ENCODE data around the gene ANO6.
"Not testable (repeated sequence)": the region's sequence is repeated elsewhere in the genome, so short reads cannot be mapped to it uniquely, and the experiment has no call there.

The ANO6 gene

GRCh38 chr12:45317261-45317660, 101.4 kb downstream of the ANO6 start:
- not testable (repeated sequence) for DNase-seq

GRCh38 chr12:45322810-45323209, 106.9 kb downstream of the ANO6 start:
- DNase-seq: no peak

DNA sequence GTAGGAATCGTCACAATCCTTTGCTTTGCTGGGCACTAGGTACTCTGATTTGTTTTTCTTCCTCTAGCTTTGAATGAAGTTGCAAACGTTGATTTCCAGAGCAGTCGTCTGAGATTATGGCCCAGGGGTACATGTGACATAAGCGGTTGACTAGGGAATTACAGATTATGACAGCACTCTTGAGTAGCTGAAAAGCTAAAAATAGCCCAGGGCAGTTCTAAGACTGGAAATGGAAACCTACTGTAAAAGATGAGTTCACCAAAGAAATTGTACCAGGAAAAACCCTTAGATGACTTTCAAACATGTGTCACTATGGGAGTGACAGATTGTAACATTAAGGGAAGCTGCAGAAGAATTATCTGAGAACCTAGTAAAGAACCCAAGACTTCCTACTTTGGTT, 108.5 kb downstream of the ANO6 start:
- no peak for DNase-seq

DNA sequence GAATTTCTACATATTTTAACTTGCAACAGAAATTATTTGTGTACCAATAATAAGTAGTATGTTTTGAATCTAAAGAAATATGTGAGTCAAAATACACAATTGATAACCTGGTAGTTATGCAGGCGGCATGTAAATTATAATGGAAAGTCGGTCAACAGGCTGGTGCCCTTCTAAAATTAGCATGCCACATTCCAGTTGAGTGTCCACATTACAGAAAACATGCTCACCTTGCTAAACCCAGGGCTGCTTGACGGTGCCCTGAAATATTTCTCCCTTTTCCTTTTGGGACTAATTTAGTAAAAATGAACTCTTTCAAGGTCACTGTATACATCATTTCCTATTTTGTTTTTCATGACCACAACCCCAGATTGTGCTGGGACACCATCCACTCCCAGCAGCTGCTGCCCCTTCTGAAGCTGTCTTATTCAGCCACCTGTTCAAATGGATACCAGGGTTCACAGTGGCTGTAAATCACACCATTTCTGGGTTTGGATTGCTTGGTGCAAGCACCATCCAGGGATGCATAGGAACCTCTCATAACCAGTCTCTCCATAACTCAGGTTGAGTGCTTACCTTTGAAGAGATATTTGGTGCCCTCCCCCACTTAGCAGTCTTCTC, 110.6 kb downstream of the ANO6 start:
- no peak for DNase-seq

DNA sequence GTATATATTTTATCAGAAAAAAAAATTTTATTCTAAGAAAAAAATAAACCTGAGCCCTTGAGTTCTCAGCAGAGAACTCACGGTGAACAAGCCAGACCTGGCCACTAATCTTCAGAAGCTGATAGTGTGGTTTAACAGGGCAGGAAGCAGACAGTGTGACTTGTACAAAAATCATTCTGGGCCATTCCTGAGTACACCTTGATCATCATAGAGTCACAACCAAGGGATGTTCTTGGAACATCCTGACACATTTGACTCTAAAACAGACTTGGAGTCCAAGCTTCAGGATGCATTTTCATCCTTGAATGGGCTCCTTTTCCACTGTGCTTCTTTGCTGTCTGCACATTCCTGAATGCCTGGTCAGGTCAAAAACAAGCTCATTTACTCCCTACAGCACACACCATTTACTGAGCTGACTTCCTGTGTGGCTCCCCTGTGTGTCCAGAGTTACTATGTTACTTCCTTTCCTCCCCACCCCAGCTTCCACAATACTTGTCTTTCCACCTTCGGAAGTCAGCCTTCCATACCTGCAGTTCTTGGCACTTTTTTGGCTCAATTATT, 112.0 kb downstream of the ANO6 start:
- DNase-seq: no peak

- DNase-seq: no peak
Observed at GRCh38 chr12:45329238-45329637, 113.3 kb downstream of the ANO6 start.

- DNase-seq: no peak
Observed at GRCh38 chr12:45329702-45330101, 113.8 kb downstream of the ANO6 start.

DNA sequence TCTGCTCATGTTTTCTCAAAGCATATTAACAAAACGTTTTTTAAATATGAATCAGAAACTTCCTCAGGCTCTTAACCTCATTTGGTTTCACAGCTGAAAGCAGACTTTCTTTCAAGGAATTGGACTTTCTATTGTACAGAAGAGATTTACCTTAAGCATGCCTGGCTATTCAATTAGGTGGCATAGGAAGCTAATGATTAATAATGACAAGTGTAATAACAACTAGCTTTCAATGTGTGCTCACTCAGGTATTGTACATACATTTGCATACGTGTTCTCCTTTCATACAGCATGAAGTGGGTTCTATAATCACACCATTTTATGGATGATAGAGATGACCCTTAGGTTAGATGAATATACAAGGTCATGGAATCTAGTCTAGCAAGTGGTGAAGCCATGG, 115.7 kb downstream of the ANO6 start:
- DNase-seq: no peak

DNA sequence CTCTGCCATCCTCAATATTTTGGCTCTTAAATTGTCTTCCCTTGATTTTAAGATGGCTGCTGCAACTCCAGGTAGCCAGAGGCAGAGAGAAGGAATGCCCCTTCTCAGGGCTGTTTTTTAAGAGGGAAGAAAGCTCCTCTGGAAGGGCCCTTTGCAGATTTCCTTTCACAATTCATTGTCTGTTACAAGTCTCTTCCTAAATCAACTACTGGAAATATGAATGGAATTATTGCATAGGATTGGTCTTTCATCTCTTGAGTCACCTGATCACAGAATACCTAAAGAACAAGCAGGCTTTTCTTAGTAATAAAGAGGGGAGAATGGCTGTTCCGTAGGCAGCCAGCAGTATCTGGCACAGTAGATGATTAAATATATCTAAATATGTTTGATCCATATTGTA, 118.5 kb downstream of the ANO6 start:
- no peak for DNase-seq

GRCh38 chr12:45336331-45336730, 120.4 kb downstream of the ANO6 start:
- no peak for DNase-seq

GRCh38 chr12:45336762-45337596, 121.1 kb downstream of the ANO6 start:
- no peak for DNase-seq

DNA sequence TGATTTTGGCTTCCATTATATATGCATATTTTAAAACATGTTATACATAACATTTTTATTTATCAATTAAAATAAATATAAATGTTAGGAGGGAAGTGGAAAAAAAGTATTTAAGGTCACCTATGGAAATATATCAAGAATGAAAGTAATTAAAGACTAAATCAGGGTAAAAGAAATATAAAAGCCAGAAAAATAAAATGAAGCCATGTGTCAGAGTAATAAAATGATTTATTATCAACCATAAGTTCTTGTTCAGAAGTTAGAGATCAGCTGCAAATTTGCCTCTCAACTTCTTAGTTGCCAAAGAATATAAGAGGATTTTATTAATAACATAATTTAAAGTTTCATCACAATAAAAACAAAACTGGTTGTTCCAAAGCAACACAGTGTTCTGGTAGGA, 121.9 kb downstream of the ANO6 start:
- no peak for DNase-seq

GRCh38 chr12:45338272-45338671, 122.4 kb downstream of the ANO6 start:
- DNase-seq: no peak

DNA sequence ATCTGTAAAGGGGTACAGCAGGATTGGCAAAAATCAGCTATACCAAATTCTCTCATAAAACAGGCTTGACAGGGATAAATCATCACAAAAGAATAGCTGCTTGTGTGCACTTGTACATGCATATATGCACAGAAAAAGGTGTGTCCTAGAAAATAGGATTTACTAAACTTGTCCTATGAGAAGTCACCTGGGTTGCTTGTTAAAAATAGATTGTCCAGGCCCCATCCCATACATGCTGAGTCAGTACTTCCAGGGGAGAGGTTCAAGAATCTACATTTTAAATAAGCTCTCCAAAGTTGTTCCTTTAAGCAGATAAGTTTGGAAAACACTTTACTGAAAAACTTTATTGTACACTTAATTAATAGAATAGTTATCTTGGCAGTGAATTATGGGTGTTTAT, 123.1 kb downstream of the ANO6 start:
- DNase-seq: no peak

DNA sequence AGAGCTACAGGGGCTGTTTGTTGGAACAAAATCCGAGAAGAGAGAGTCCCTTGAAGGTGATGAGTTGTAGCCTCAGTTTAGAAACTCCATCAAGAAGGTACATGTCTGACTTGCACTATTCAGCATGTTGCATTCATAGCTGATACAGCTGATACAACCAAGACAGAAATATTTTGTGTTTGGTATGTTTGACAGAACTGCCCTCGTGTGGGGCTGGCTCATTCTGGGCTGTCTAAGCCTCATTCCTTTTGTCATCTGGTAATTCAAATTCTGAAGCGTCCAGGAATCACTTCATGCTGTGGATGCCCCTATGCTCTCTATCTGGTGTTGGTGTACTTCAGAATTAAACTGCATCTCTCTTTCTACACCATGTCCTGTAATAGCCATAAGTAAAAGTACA, 126.3 kb downstream of the ANO6 start:
- no peak for DNase-seq

DNA sequence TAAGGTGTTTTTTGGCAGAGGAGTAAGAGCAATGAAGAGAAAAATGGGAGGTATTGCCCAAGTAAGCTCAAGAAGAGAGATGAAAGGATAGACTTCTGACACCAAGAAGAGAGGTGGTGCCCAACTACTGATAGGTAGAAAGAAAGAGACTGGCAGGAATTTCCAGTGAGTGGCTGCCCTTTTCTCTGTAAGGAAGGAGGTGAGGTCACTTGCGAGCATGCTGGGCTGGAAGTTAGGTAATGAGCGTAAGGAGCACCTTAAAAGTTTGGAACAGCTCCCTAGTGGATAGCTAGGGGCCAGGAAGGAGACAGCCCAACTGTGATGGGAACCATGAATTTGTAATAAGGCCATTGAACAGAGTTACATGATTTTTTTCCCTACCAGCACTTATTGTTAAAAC, 127.0 kb downstream of the ANO6 start:
- no peak for DNase-seq

GRCh38 chr12:45343269-45344051, 127.6 kb downstream of the ANO6 start:
- DNase-seq: no peak

GRCh38 chr12:45348311-45348710, 132.4 kb downstream of the ANO6 start:
- DNase-seq: no peak

DNA sequence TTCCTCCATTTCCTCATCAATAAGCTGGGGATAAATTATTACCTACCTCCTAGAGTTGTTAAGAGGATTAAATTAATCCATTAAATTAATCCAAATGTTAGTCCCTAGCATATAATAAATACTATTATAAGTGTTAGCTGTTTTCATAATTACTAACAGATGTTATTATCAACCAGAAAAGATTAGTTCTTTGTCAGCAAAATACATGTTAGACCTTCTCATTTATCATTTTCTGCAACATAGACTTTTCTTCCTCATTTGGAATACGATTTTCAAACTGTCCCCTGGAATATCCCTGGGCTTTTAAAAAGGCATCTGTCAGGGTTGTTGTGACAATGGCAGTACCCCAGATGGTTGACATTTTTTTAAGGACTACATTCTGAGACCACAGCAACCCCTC, 133.1 kb downstream of the ANO6 start:
- DNase-seq: no peak

- no peak for DNase-seq
Observed at GRCh38 chr12:45349916-45350315, 134.0 kb downstream of the ANO6 start.

GRCh38 chr12:45350861-45351260, 135.0 kb downstream of the ANO6 start:
- DNase-seq: no peak

GRCh38 chr12:45351921-45352670, 136.2 kb downstream of the ANO6 start:
- DNase-seq: no peak

DNA sequence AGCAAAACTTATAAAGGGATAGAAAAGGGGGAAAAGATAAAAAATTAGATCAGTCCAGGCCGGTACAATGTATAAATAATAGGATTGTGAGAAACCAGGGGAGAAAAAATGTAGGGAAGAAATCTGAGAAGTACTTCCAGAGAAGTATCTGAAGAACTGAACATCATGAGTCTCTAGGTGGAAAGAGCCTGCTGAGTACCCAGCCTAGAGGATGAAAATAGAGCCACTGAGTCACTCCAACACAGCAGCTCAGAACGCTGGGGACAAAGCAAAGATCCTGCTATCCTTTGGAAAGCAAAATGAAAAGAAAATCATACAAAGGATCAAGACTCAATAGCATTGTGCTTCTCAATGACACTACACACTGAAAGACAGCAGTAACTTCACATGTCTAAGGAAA, 138.0 kb downstream of the ANO6 start:
- no peak for DNase-seq
